SH-SY5Y (cell line): ENCODE data around the gene ZFTA.

Experiments
- GATA2 ChIP-seq: IDR thresholded peaks from 2 replicates; pipeline ENCODE4 v1.6.1; 2011; ENCODE audit warnings: mild to moderate bottlenecking, low read depth, low read length
- GATA3 ChIP-seq: IDR thresholded peaks from 2 replicates; pipeline ENCODE4 v1.6.1; 2011; ENCODE audit warnings: low read depth, mild to moderate bottlenecking, low read length, moderate library complexity

DNA sequence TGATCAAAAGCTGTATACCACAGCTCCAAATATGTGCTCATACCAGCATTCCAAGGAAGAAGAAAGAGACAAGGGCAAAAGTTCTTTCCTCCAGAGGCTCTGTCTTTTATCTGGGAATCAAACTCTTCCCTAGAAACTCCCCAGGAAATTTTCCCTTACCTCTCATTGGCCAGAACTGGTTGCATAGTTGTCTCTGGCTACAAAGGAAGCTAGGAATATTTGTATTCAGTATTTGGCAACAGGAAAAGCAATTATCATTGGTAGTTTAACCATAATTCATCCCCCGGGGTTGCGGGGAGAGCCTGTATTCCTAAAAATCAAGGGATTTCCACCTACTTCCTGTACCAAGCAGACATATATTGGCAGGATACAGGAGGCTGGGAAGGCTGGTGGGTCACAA lies 10.5 kb upstream of the ZFTA start:
- no peak for TF ChIP-seq GATA3
- TF ChIP-seq GATA2: no peak
